Ascending aorta (tissue), 2 donors: ENCODE measurements around the gene MAGI1. TPM values are rescaled to one million over a fixed set of nuclear protein-coding genes. Genes with fewer than 3 reads are reported as not detected.
"Not testable (repeated sequence)": the region's sequence is repeated elsewhere in the genome, so short reads cannot be mapped to it uniquely, and the experiment has no call there.

Experiments
- DNase-seq, 2 donors: peaks; one replicate each; pipeline ENCODE4 v3.0.0-alpha.2; 2019; ENCODE audit warnings: low spot score in 2 of 2
- H3K27ac ChIP-seq, 2 donors: fragments of 200-600 bp; sonication (generic); one replicate each; pipeline ENCODE4 v1.5.1; 2016 to 2017; ENCODE audit warnings: mild to moderate bottlenecking in 1 of 2
- H3K27me3 ChIP-seq: fragments of 200-600 bp; sonication (generic); one replicate; pipeline ENCODE4 v1.5.1; 2017
- H3K36me3 ChIP-seq, 2 donors: fragments of 200-600 bp; sonication (generic); one replicate each; pipeline ENCODE4 v1.5.1; 2016
- H3K4me1 ChIP-seq, 2 donors: fragments of 200-600 bp; sonication (generic); one replicate each; pipeline ENCODE4 v1.5.1; 2016 to 2017; ENCODE audit warnings: mild to moderate bottlenecking in 1 of 2
- H3K4me3 ChIP-seq, 2 donors: fragments of 200-600 bp; sonication (generic); one replicate each; pipeline ENCODE4 v1.5.1; 2016 to 2017; ENCODE audit warnings: mild to moderate bottlenecking in 1 of 2
- H3K9me3 ChIP-seq, 2 donors: fragments of 200-600 bp; sonication (generic); one replicate each; pipeline ENCODE4 v1.5.1; 2016
- intact Hi-C: fragments of 100-400 bp; cut with DNase I; formaldehyde crosslinking; loops from one replicate; pipeline ENCODE4 v1.15.1; 2023
- total RNA-seq: library from RNA; depleted of rRNA; stranded (reverse); fragments of >200 nt; gene quantifications from one replicate; pipeline ENCODE4 v1.1.0, GENCODE V29; 2016
- TF ChIP-seq, protein P1 (sequence below), 3 experiments: fragments of 200-600 bp in 2 of 3; fragments of 450-650 bp in 1 of 3; sonication (generic) in 2 of 3; IDR thresholded peaks; one replicate each; pipeline ENCODE4 v1.5.1; 2016 to 2019; ENCODE audit warnings: antibody characterized with exemption in 3 of 3, mild to moderate bottlenecking in 1 of 3, moderate library complexity in 1 of 3

Gene MAGI1
- total RNA-seq, 1 donor from 2014 or later = 28.4 TPM

DNA sequence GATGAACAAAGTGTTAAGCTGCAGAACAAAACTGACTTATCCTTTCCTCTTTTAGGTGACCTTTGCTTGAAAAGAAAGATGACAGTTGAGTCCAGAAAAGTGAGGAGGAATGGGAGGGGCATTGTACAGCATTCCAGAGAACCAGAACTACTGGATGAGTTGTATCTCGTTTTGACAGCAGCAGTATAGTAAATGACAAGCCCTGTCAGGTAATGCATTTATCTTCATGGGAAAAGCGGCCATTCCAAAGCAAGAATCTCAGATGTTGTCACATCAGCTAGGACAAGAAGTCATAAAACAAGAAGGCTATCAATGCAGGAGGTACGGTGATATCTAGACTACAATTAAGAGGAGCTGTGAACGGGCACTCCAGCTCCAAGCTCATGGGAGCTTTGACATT lies 421.5 kb downstream of the MAGI1 start:
- no peaks in the 10 kb centered on the region for H3K27me3 ChIP-seq
- H3K27ac ChIP-seq = no peak overlapping the region
- H3K36me3 ChIP-seq = no peaks in the 10 kb centered on the region
- TF ChIP-seq, protein P1, sequence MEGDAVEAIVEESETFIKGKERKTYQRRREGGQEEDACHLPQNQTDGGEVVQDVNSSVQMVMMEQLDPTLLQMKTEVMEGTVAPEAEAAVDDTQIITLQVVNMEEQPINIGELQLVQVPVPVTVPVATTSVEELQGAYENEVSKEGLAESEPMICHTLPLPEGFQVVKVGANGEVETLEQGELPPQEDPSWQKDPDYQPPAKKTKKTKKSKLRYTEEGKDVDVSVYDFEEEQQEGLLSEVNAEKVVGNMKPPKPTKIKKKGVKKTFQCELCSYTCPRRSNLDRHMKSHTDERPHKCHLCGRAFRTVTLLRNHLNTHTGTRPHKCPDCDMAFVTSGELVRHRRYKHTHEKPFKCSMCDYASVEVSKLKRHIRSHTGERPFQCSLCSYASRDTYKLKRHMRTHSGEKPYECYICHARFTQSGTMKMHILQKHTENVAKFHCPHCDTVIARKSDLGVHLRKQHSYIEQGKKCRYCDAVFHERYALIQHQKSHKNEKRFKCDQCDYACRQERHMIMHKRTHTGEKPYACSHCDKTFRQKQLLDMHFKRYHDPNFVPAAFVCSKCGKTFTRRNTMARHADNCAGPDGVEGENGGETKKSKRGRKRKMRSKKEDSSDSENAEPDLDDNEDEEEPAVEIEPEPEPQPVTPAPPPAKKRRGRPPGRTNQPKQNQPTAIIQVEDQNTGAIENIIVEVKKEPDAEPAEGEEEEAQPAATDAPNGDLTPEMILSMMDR (IDR thresholded peaks at IDR 0.05) = no peak
- intact Hi-C loops = no loop called here
- H3K4me1 ChIP-seq = peaks cover 0 to 7% of the 10 kb centered on the region in 2 donors
- no peak overlapping the region for H3K4me3 ChIP-seq
- no peak for DNase-seq
- H3K9me3 ChIP-seq = no peaks in the 10 kb centered on the region

DNA sequence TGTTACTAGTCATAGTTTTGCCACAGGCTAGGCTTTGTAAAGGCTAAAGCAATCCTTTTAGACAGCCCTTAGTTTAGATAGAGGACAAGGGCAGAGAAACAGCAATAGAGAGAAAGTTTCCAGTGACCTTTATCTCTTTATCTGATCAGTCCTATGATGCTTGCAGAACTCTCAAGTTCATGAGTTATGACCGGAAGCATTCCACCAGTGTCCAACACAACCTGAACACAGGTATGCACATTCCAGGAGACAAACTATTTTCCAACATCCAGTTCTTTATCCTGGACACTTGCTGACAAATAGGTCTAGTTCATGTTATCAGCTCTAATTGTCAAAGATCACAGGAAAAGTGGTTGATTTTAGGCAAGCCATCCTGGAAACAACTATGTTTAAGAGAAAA lies 422.2 kb downstream of the MAGI1 start:
- no peaks in the 10 kb centered on the region for H3K27me3 ChIP-seq
- no peaks in the 10 kb centered on the region for H3K9me3 ChIP-seq
- no peak for DNase-seq
- no peaks in the 10 kb centered on the region for H3K36me3 ChIP-seq
- H3K27ac ChIP-seq = no peak overlapping the region
- intact Hi-C loops = no loop called here
- TF ChIP-seq, protein P1 (IDR thresholded peaks at IDR 0.05) = no peak
- H3K4me1 ChIP-seq = peaks cover 0 to 7% of the 10 kb centered on the region in 2 donors
- no peak overlapping the region for H3K4me3 ChIP-seq

- no peaks in the 10 kb centered on the region for H3K9me3 ChIP-seq
- H3K27ac ChIP-seq = no peak overlapping the region
- H3K36me3 ChIP-seq = no peaks in the 10 kb centered on the region
- TF ChIP-seq, protein P1 (IDR thresholded peaks at IDR 0.05) = no peak
- no peak for DNase-seq
- intact Hi-C loops = no loop called here
- no peak overlapping the region for H3K4me3 ChIP-seq
- H3K27me3 ChIP-seq = no peaks in the 10 kb centered on the region
- peaks cover 0 to 7% of the 10 kb centered on the region in 2 donors for H3K4me1 ChIP-seq
Measured at GRCh38 chr3:65615329-65615728, 423.4 kb downstream of the MAGI1 start.

GRCh38 chr3:65614585-65614984 lies 424.1 kb downstream of the MAGI1 start:
- no peaks in the 10 kb centered on the region for H3K9me3 ChIP-seq
- H3K27ac ChIP-seq = no peak overlapping the region
- intact Hi-C loops = no loop called here
- no peak for DNase-seq
- H3K36me3 ChIP-seq = no peaks in the 10 kb centered on the region
- H3K4me3 ChIP-seq = no peak overlapping the region
- TF ChIP-seq, protein P1 (IDR thresholded peaks at IDR 0.05) = no peak
- H3K4me1 ChIP-seq = peaks cover 0 to 5% of the 10 kb centered on the region in 2 donors
- no peaks in the 10 kb centered on the region for H3K27me3 ChIP-seq

DNA sequence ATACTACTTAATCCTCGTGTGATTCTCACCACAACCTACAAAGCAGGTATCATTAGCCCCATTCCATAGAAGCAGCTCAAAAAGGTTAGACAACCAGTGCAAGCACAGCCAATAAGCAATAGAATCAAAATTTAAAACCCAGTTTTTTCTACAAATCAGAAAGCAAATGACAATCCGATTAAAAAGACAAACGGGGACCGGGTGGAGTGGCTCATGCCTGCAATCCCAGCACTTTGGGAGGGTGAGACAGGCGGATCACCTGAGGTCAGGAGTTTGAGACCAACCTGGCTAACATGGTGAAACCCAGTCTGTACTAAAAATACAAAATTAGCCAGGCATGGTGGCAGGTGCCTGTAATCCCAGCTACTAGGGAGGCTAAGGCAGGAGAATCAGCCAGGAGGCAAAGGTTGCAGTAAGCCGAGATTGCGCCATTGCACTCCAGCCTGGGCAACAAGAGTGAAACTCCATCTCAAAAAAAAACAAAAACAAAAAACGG lies 430.7 kb downstream of the MAGI1 start:
- H3K9me3 ChIP-seq, intact Hi-C loops, H3K27ac ChIP-seq, H3K4me1 ChIP-seq, DNase-seq, H3K27me3 ChIP-seq, H3K4me3 ChIP-seq, H3K36me3 ChIP-seq: not testable (repeated sequence)

GRCh38 chr3:65607101-65607500 lies 431.6 kb downstream of the MAGI1 start:
- Histone ChIP-seq H3K4me3 (no peak overlapping the region), H3K36me3 (no peaks in the 10 kb centered on the region), H3K27ac (no peak overlapping the region), H3K27me3 (no peaks in the 10 kb centered on the region), H3K4me1 (no peaks in the 10 kb centered on the region), H3K9me3 (no peaks in the 10 kb centered on the region)
- intact Hi-C loops = no loop called here
- DNase-seq = no peak
- TF ChIP-seq, protein P1 (IDR thresholded peaks at IDR 0.05) = no peak
